Measurements from ENCODE around the gene HUS1B. TPM values are rescaled to one million over a fixed set of nuclear protein-coding genes. Genes with fewer than 3 reads are reported as not detected.

The HUS1B gene
- total and polyA plus RNA-seq, 9 donors, result 0.46 to 3.6 (median 1.00) TPM; not detected in 1

GRCh38 chr6:657743-658142, 843 bp upstream of the HUS1B start:
- intact Hi-C loops (cut with DNase I), result no loop called here
- no peak for DNase-seq
- no peaks in the 10 kb centered on the region for H3K9me3 ChIP-seq
- no peak for TF ChIP-seq CTCF (IDR thresholded peaks at IDR 0.05)
- TF ChIP-seq EP300 (IDR thresholded peaks at IDR 0.05), result no peak
- TF ChIP-seq POLR2A (IDR thresholded peaks at IDR 0.05), result no peak
- H3K27me3 ChIP-seq, result no peaks in the 10 kb centered on the region
- no peak overlapping the region for H3K27ac ChIP-seq
- H3K4me3 ChIP-seq, result no peak overlapping the region
- H3K4me1 ChIP-seq (ENCODE audit: insufficient read depth), result no peaks in the 10 kb centered on the region
- no peaks in the 10 kb centered on the region for H3K36me3 ChIP-seq
- WGBS, 3 donors, result 14 to 21% (median 17%) methylated on average over 1 of the region's 1 CpG

- Histone ChIP-seq H3K27ac (no peak overlapping the region), H3K4me3 (no peak overlapping the region), H3K4me1 (ENCODE audit: insufficient read depth) (no peaks in the 10 kb centered on the region), H3K27me3 (no peaks in the 10 kb centered on the region), H3K9me3 (no peaks in the 10 kb centered on the region), H3K36me3 (no peaks in the 10 kb centered on the region)
- intact Hi-C loops (cut with DNase I), result no loop called here
- no peak for TF ChIP-seq POLR2A (IDR thresholded peaks at IDR 0.05)
- no peak for TF ChIP-seq CTCF (IDR thresholded peaks at IDR 0.05)
- no peak for TF ChIP-seq EP300 (IDR thresholded peaks at IDR 0.05)
- WGBS, 3 donors, result 74 to 91% (median 75%) methylated on average over 4 of the region's 4 CpGs
- DNase-seq, result no peak
These were observed 2.8 kb downstream of the HUS1B start for GRCh38 chr6:654136-654535.

- Histone ChIP-seq H3K36me3 (no peaks in the 10 kb centered on the region), H3K4me1 (ENCODE audit: insufficient read depth) (no peaks in the 10 kb centered on the region), H3K4me3 (no peak overlapping the region), H3K27ac (no peak overlapping the region), H3K9me3 (no peaks in the 10 kb centered on the region), H3K27me3 (no peaks in the 10 kb centered on the region)
- intact Hi-C loops (cut with DNase I), result no loop called here
- TF ChIP-seq POLR2A (IDR thresholded peaks at IDR 0.05) (no peak), CTCF (IDR thresholded peaks at IDR 0.05) (no peak), EP300 (IDR thresholded peaks at IDR 0.05) (no peak)
- no peak for DNase-seq
- 80 to 94% (median 93%) methylated on average over 3 of the region's 3 CpGs for WGBS, 3 donors
These were observed 4.0 kb downstream of the HUS1B start for GRCh38 chr6:652865-653264.

- Histone ChIP-seq H3K4me1 (ENCODE audit: insufficient read depth) (peaks cover 2% of the 10 kb centered on the region), H3K27ac (no peak overlapping the region)
- 48 to 66% (median 64%) methylated on average over 4 of the region's 4 CpGs for WGBS, 3 donors
These were observed 6.8 kb downstream of the HUS1B start for GRCh38 chr6:650098-650497.

More at GRCh38 chr6:650098-650497, 6.8 kb downstream of the HUS1B start:
- DNase-seq, result no peak
- TF ChIP-seq EP300 (IDR thresholded peaks at IDR 0.05) (no peak), CTCF (IDR thresholded peaks at IDR 0.05) (no peak), POLR2A (IDR thresholded peaks at IDR 0.05) (no peak)
- no peak overlapping the region for H3K4me3 ChIP-seq
- H3K27me3 ChIP-seq, result no peaks in the 10 kb centered on the region
- H3K9me3 ChIP-seq, result no peaks in the 10 kb centered on the region
- intact Hi-C loops (cut with DNase I), result no loop called here
- H3K36me3 ChIP-seq, result no peaks in the 10 kb centered on the region
